Hepatocyte (in vitro differentiated cells): ENCODE data around the gene TCF19. TPM values are rescaled to one million over a fixed set of nuclear protein-coding genes. Genes with fewer than 3 reads are reported as not detected.

Experiments used
- DNase-seq: peaks from one replicate; pipeline ENCODE4 v3.0.0-alpha.2; 2016; ENCODE audit warnings: low spot score
- H2AFZ ChIP-seq: fragments of 200-600 bp; sonication (generic); 2 replicates; pipeline ENCODE4 v1.6.0; 2016; ENCODE audit warnings: antibody characterized with exemption, mild to moderate bottlenecking
- H3K27ac ChIP-seq: fragments of 200-600 bp; sonication (generic); 2 replicates; pipeline ENCODE4 v1.5.1; 2016; ENCODE audit warnings: mild to moderate bottlenecking
- H3K27me3 ChIP-seq: fragments of 200-600 bp; sonication (generic); 2 replicates; pipeline ENCODE4 v1.6.1; 2016
- H3K36me3 ChIP-seq: fragments of 200-600 bp; sonication (generic); replicated peaks from 2 replicates; pipeline ENCODE4 v1.5.1; 2016; ENCODE audit warnings: low read depth; ENCODE audit not compliant: insufficient read depth
- H3K4me1 ChIP-seq: fragments of 200-600 bp; sonication (generic); 2 replicates; pipeline ENCODE4 v1.5.1; 2016; ENCODE audit warnings: mild to moderate bottlenecking, moderate library complexity; ENCODE audit not compliant: insufficient read depth
- H3K4me2 ChIP-seq: fragments of 200-600 bp; sonication (generic); 2 replicates; pipeline ENCODE4 v1.6.0; 2016
- H3K4me3 ChIP-seq: fragments of 200-600 bp; sonication (generic); 2 replicates; pipeline ENCODE4 v1.5.1; 2016; ENCODE audit warnings: mild to moderate bottlenecking
- H3K79me2 ChIP-seq: fragments of 200-600 bp; sonication (generic); 2 replicates; pipeline ENCODE4 v1.6.0; 2017; ENCODE audit warnings: mild to moderate bottlenecking
- H3K9me2 ChIP-seq: fragments of 200-600 bp; sonication (generic); replicated peaks from 2 replicates; pipeline ENCODE4 v1.6.0; 2017; ENCODE audit warnings: mild to moderate bottlenecking; ENCODE audit not compliant: insufficient read depth
- H3K9me3 ChIP-seq: fragments of 200-600 bp; sonication (generic); 2 replicates; pipeline ENCODE4 v1.5.1; 2016; ENCODE audit warnings: low read depth, mild to moderate bottlenecking
- H4K20me1 ChIP-seq: fragments of 200-600 bp; sonication (generic); 2 replicates; pipeline ENCODE4 v1.6.0; 2016; ENCODE audit warnings: mild to moderate bottlenecking; ENCODE audit not compliant: insufficient read depth, poor library complexity, severe bottlenecking
- EZH2 ChIP-seq: fragments of 200-600 bp; sonication (generic); IDR thresholded peaks from 2 replicates; pipeline ENCODE4 v1.6.1; 2016; ENCODE audit warnings: antibody characterized with exemption, mild to moderate bottlenecking, borderline replicate concordance
- EZH2phosphoT487 ChIP-seq: fragments of 200-600 bp; sonication (generic); IDR thresholded peaks from one replicate; pipeline ENCODE4 v1.6.1; 2018; ENCODE audit warnings: antibody characterized with exemption, mild to moderate bottlenecking, low read depth, moderate library complexity; ENCODE audit not compliant: unreplicated experiment, severe bottlenecking
- WGBS: methylation state at CpG from one replicate; pipeline ENCODE4 v1.1.6; 2016; ENCODE audit warnings: low lambda C conversion rate; ENCODE audit errors: missing lambda C conversion rate; 5-methylcytosine and 5-hydroxymethylcytosine counted together
- polyA plus RNA-seq: library from polyadenylated mRNA; unstranded; fragments of >200 nt; fragmentation: Nextera tagmentation; extraction: Ambion mirVana; gene quantifications from 2 replicates; pipeline ENCODE4 v1.2.1, GENCODE V29; 2016
- total RNA-seq: library from RNA; depleted of rRNA; stranded (reverse); fragments of >200 nt; gene quantifications from 2 replicates; pipeline ENCODE4 v1.2.3, GENCODE V29; 2014
- TF ChIP-seq, protein P1 (sequence below): fragments of 200-600 bp; sonication (generic); IDR thresholded peaks from 2 replicates; pipeline ENCODE4 v1.5.1; 2016; ENCODE audit warnings: antibody characterized with exemption, mild to moderate bottlenecking; ENCODE audit not compliant: poor library complexity

TCF19 gene
- total and polyA plus RNA-seq, 2 experiments from 2014 or later = 5.0 to 6.3 TPM

DNA sequence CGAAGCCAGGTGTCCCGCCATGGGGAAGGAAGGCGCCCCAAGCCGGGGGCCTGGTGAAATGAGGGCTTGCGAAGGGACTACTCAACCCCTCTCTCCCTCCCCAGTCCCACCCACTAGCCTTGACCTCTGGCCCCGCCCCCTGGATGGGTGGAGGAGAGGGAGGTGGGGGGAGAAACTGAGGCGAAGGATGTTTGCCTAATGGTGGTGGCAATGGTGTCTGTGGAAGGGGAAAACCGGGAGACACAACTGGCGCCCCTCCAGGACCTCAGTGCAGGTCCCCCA lies 12.2 kb downstream of the TCF19 start, which contains the start of gene POU5F1:
Gene POU5F1, minus strand, starts transcription at position 83 of the 282 bp plus-strand sequence. Its CDS starts 62 bp downstream, at position 21.
- Histone ChIP-seq H3K4me2 (no peak within 1 kb of the TSS), H3K9me3 (no peaks in the 10 kb centered on the region), H4K20me1 (no peaks in the 10 kb centered on the region), H3K4me1 (no peaks in the 10 kb centered on the region), H3K4me3 (no peak within 1 kb of the TSS), H2AFZ (no peak within 1 kb of the TSS), H3K36me3 (no peaks in the 10 kb centered on the region), H3K27ac (no peak within 1 kb of the TSS), H3K79me2 (no peaks in the 10 kb centered on the region), H3K9me2 (no peaks in the 10 kb centered on the region), H3K27me3 (peaks cover 8% of the 10 kb centered on the region)
- no peak for TF ChIP-seq EZH2
- TF ChIP-seq, protein P1, sequence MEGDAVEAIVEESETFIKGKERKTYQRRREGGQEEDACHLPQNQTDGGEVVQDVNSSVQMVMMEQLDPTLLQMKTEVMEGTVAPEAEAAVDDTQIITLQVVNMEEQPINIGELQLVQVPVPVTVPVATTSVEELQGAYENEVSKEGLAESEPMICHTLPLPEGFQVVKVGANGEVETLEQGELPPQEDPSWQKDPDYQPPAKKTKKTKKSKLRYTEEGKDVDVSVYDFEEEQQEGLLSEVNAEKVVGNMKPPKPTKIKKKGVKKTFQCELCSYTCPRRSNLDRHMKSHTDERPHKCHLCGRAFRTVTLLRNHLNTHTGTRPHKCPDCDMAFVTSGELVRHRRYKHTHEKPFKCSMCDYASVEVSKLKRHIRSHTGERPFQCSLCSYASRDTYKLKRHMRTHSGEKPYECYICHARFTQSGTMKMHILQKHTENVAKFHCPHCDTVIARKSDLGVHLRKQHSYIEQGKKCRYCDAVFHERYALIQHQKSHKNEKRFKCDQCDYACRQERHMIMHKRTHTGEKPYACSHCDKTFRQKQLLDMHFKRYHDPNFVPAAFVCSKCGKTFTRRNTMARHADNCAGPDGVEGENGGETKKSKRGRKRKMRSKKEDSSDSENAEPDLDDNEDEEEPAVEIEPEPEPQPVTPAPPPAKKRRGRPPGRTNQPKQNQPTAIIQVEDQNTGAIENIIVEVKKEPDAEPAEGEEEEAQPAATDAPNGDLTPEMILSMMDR = no peak
- no peak for TF ChIP-seq EZH2phosphoT487
- 58% methylated on average over 4 of the region's 9 CpGs for whole genome bisulfite sequencing
- DNase-seq = no peak

DNA sequence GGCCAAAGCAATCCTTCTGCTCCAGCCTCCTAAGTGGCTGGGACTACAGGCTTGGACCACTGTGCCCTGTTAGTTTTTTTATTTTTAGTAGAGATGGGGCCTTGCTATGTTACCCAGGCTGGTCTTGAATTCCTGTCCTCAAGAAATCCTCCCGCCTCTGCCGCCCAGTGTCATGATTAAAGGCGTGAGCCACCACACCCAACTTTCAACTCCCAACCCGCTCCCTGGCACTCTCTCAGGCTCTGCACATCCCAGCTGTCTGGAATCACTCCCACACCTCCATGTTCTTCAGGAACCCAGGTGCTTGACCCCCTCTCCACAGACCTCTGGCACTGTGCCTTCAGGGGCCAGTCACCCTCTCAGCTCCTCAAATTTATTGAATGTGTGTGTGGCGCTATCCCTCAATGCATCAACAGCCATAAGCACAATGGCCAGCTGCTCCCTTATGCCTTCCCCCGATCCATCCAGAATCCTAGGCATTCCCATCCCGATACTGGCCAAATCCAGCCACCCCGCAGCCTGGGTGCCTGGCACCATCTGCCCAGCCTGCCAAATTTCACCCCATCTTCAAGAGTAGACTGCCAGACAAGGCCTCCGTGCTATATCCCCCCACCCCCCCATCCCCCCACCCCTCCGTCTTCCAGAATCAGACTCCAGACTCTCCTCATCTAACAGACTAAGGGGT lies 12.7 kb downstream of the TCF19 start:
- no peaks in the 10 kb centered on the region for H3K4me1 ChIP-seq
- WGBS = 95% methylated on average over 6 of the region's 10 CpGs

DNA sequence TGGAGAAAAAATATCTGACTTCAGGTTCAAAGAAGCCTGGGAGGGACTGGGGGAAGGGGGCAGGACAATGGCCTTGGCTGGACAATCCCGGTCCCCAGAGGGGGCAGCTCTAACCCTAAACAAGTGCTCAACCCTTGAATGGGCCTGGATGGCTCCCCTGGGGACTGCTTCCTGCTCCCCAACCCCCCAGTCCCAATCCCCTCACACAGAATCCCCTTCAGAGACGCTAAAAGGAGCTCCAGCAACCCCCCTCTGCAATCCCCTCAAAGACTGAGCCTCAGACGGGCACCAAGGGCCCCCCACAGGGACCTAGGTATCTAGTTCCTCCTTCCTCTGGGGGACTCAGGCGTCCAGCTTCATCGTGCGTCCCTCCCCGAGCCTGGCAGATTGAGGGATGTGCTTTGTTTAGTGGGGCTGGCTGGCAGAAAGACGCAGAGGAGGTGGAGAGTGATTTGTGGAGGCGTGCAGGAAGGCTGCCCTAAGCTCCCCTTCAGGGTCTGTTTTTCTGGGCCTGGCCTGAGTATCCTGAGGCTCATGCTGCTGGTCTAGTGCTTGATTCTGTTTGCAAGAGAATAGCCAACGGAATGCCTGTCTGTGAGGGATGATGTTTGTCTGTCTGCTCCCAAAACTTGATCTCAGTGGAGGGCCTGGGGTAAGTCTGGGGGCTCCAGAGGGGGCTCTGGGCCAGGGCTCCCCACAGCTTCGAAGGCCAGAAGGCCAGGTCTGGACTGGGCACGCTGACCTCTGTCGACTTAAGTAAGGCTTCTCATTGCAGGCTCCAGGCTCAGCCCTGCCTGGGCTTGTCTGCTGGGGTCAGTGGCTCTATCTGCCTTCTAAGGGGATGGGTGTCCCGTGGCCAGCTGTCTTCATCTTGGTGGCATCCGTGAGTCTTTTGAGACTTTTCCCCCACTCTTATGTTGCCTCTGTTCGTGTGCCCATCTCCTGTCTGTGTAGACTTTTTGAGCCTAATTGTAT lies 13.8 kb downstream of the TCF19 start:
- no peaks in the 10 kb centered on the region for H3K9me2 ChIP-seq
- no peaks in the 10 kb centered on the region for H3K9me3 ChIP-seq
- no peaks in the 10 kb centered on the region for H4K20me1 ChIP-seq
- no peak overlapping the region for H3K27ac ChIP-seq
- H3K4me3 ChIP-seq = no peak overlapping the region
- H3K36me3 ChIP-seq = no peaks in the 10 kb centered on the region
- DNase-seq = no peak
- H3K4me1 ChIP-seq = no peaks in the 10 kb centered on the region
- no peak overlapping the region for H3K4me2 ChIP-seq
- peaks cover 8% of the 10 kb centered on the region for H3K27me3 ChIP-seq
- TF ChIP-seq, protein P1 = no peak
- TF ChIP-seq EZH2 (no peak), EZH2phosphoT487 (no peak)
- WGBS = 41% methylated on average over 15 of the region's 16 CpGs
- no peaks in the 10 kb centered on the region for H3K79me2 ChIP-seq
- no peak overlapping the region for H2AFZ ChIP-seq

More for the DNA sequence above, 12.7 kb downstream of the TCF19 start:
- no peak for TF ChIP-seq EZH2
- no peak for TF ChIP-seq EZH2phosphoT487
- TF ChIP-seq, protein P1 = no peak
- Histone ChIP-seq H4K20me1 (no peaks in the 10 kb centered on the region), H3K36me3 (no peaks in the 10 kb centered on the region), H3K4me2 (no peak overlapping the region), H3K79me2 (no peaks in the 10 kb centered on the region), H3K27ac (no peak overlapping the region), H3K9me2 (no peaks in the 10 kb centered on the region), H3K27me3 (peaks cover 8% of the 10 kb centered on the region), H2AFZ (no peak overlapping the region), H3K9me3 (no peaks in the 10 kb centered on the region), H3K4me3 (no peak overlapping the region)
- DNase-seq = no peak
